NB4 (cell line): ENCODE results near the gene SULT4A1.

Source experiments
- POLR2A ChIP-seq: IDR thresholded peaks from 2 replicates; pipeline ENCODE4 v1.6.1; 2011; ENCODE audit warnings: mild to moderate bottlenecking; ENCODE audit not compliant: insufficient read length; ENCODE audit errors: extremely low read depth
- TF ChIP-seq, protein P1 (sequence below): IDR thresholded peaks from 2 replicates; pipeline ENCODE4 v1.6.1; 2011; ENCODE audit warnings: low read depth, low read length
- TF ChIP-seq, protein P2 (sequence below): IDR thresholded peaks from one replicate; pipeline ENCODE4 v1.5.1; 2012; ENCODE audit warnings: low read depth, low read length

DNA sequence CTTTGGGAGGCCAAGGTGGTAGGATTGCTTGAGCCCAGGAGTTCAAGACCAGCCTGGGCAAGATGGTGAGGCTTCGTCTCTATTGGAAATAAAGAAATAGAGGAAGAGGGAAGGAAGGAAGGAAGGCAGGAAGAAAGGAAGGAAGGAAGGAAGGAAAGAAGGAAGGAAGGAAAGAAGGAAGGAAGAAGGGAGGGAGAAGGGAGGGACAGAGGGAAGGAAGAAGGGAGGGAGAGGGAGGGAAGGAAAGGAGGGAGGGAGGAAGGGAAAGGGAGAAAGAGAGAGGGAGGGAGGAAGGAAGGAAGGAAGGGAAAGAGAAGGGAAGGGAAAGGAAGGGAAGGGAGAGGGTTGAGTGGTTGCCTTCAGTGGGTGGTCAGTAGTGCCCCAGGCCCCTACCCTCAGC is 47.4 kb upstream of the SULT4A1 start:
- TF ChIP-seq, protein P1, sequence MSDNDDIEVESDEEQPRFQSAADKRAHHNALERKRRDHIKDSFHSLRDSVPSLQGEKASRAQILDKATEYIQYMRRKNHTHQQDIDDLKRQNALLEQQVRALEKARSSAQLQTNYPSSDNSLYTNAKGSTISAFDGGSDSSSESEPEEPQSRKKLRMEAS: no peak
- TF ChIP-seq POLR2A: no peak
- TF ChIP-seq, protein P2, sequence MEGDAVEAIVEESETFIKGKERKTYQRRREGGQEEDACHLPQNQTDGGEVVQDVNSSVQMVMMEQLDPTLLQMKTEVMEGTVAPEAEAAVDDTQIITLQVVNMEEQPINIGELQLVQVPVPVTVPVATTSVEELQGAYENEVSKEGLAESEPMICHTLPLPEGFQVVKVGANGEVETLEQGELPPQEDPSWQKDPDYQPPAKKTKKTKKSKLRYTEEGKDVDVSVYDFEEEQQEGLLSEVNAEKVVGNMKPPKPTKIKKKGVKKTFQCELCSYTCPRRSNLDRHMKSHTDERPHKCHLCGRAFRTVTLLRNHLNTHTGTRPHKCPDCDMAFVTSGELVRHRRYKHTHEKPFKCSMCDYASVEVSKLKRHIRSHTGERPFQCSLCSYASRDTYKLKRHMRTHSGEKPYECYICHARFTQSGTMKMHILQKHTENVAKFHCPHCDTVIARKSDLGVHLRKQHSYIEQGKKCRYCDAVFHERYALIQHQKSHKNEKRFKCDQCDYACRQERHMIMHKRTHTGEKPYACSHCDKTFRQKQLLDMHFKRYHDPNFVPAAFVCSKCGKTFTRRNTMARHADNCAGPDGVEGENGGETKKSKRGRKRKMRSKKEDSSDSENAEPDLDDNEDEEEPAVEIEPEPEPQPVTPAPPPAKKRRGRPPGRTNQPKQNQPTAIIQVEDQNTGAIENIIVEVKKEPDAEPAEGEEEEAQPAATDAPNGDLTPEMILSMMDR: no peak
